Aorta (tissue), 5 donors: Measurements from ENCODE around the gene VSIR. TPM values are rescaled to one million over a fixed set of nuclear protein-coding genes. Genes with fewer than 3 reads are reported as not detected.

Experiments used
- ATAC-seq: fragments of 200-7000 bp; cut with Tn5 transposase; one replicate; pipeline ENCODE4 v1.9.1; 2022; ENCODE audit warnings: moderate library complexity; ENCODE audit not compliant: low FRiP score
- DNase-seq, 2 donors: peaks; one replicate each; pipeline ENCODE4 v3.0.0-alpha.2; 2020
- H3K27ac ChIP-seq, 2 donors: one replicate each; pipeline ENCODE4 v1.5.1; 2013; ENCODE audit warnings: low read length in 2 of 2, mild to moderate bottlenecking in 2 of 2, moderate library complexity in 2 of 2, control low read depth in 1 of 2, inconsistent platforms in 1 of 2, low read depth in 1 of 2
- H3K27me3 ChIP-seq, 2 donors: one replicate each; pipeline ENCODE4 v1.6.1; 2013; ENCODE audit warnings: control low read depth in 1 of 2, low read length in 1 of 2, mild to moderate bottlenecking in 1 of 2, moderate library complexity in 1 of 2; ENCODE audit not compliant: insufficient read depth in 2 of 2, control insufficient read depth in 1 of 2
- H3K36me3 ChIP-seq, 2 donors: one replicate each; pipeline ENCODE4 v1.6.1; 2013; ENCODE audit warnings: control low read depth in 1 of 2, low read length in 1 of 2, mild to moderate bottlenecking in 1 of 2; ENCODE audit not compliant: insufficient read depth in 2 of 2, control insufficient read depth in 1 of 2
- H3K4me1 ChIP-seq, 2 donors: one replicate each; pipeline ENCODE4 v1.6.1; 2013; ENCODE audit warnings: low read length in 2 of 2, control low read depth in 1 of 2, mild to moderate bottlenecking in 1 of 2, moderate library complexity in 1 of 2; ENCODE audit not compliant: insufficient read depth in 2 of 2, control insufficient read depth in 1 of 2
- H3K4me3 ChIP-seq, 2 donors: one replicate each; pipeline ENCODE4 v1.5.1; 2013; ENCODE audit warnings: low read length in 2 of 2, control low read depth in 1 of 2, mild to moderate bottlenecking in 1 of 2
- H3K9me3 ChIP-seq: one replicate; pipeline ENCODE4 v1.6.1; 2013; ENCODE audit warnings: mild to moderate bottlenecking, low read length; ENCODE audit not compliant: control insufficient read depth
- WGBS, 2 donors: extraction: QIAGEN DNeasy Blood & Tissue Kit; methylation state at CpG; one replicate each; pipeline ENCODE4 v1.1.7; 2013; 5-methylcytosine and 5-hydroxymethylcytosine counted together
- intact Hi-C, 2 donors: fragments of 100-400 bp; cut with DNase I; formaldehyde crosslinking; loops; one replicate each; pipeline versions ENCODE4 v1.14.2 to v1.15.0; 2022
- polyA plus RNA-seq, 2 donors: library from polyadenylated mRNA; stranded (reverse); fragments of 200-250 nt; gene quantifications; one replicate each; pipeline ENCODE4 v1.2.3, GENCODE V29; 2013
- total RNA-seq, 2 donors: library from RNA; stranded (reverse); fragmentation: NEBNext Ultra II Directional; extraction: Animal tissue kit (Norgen Biotek cat#: 25700); gene quantifications; one replicate each; pipeline ENCODE4 v1.2.1, GENCODE V29; 2021
- donor health status: healthy with polysubstance abuse.
- donor health status: Bipolar disorder and iron deficiency.
- donor health status: DM: no; HTN: no; CAD: no.
- donor health status: DM: no; HTN: no; CAD: no.
- donor health status: DM: yes; HTN: yes; CAD: no.

VSIR gene
- total and polyA plus RNA-seq, 4 donors, result 44.7 to 123 (median 69.9) TPM

- no peak overlapping the region for H3K27ac ChIP-seq
- H3K27me3 ChIP-seq, result no peaks in the 10 kb centered on the region
- no peak for ATAC-seq
- 79 to 86% methylated on average over 5 of the region's 5 CpGs for WGBS, 2 donors
- H3K4me3 ChIP-seq, result no peak overlapping the region
- no peaks in the 10 kb centered on the region for H3K4me1 ChIP-seq
- no peaks in the 10 kb centered on the region for H3K9me3 ChIP-seq
- peaks cover 3 to 11% of the 10 kb centered on the region in 2 donors for H3K36me3 ChIP-seq
- intact Hi-C loops, result no loop called here
- no peak for DNase-seq
These were observed 22.3 kb downstream of the VSIR start for GRCh38 chr10:71750986-71751385.

- no peak for ATAC-seq
- Histone ChIP-seq H3K4me1 (no peaks in the 10 kb centered on the region), H3K9me3 (no peaks in the 10 kb centered on the region), H3K36me3 (peaks cover 3 to 11% of the 10 kb centered on the region in 2 donors), H3K4me3 (no peak overlapping the region), H3K27me3 (no peaks in the 10 kb centered on the region), H3K27ac (no peak overlapping the region)
- intact Hi-C loops, result no loop called here
- DNase-seq, result no peak
- 87 to 88% methylated on average over 15 of the region's 15 CpGs for WGBS, 2 donors
These were observed 23.0 kb downstream of the VSIR start for GRCh38 chr10:71750124-71750841.

- Histone ChIP-seq H3K27ac (no peak overlapping the region), H3K9me3 (no peaks in the 10 kb centered on the region), H3K27me3 (no peaks in the 10 kb centered on the region), H3K4me1 (no peaks in the 10 kb centered on the region), H3K4me3 (no peak overlapping the region), H3K36me3 (peaks cover 3 to 11% of the 10 kb centered on the region in 2 donors)
- DNase-seq (no peak), ATAC-seq (no peak)
- intact Hi-C loops, result no loop called here
- 93 to 94% methylated on average over 4 of the region's 4 CpGs for WGBS, 2 donors
These were observed 23.9 kb downstream of the VSIR start for GRCh38 chr10:71749396-71749795.

- no peak overlapping the region for H3K4me3 ChIP-seq
- 66 to 68% methylated on average over 15 of the region's 15 CpGs for WGBS, 2 donors
- DNase-seq (peak in 1 of 2 donors; percentile 90), ATAC-seq (peak; percentile 62)
- peaks cover 0 to 11% of the 10 kb centered on the region in 2 donors for H3K36me3 ChIP-seq
- intact Hi-C loops, result no loop called here
- no peaks in the 10 kb centered on the region for H3K9me3 ChIP-seq
- H3K4me1 ChIP-seq, result no peaks in the 10 kb centered on the region
- no peak overlapping the region for H3K27ac ChIP-seq
- no peaks in the 10 kb centered on the region for H3K27me3 ChIP-seq
These were observed 24.6 kb downstream of the VSIR start for GRCh38 chr10:71748671-71749191.

GRCh38 chr10:71747551-71748523 is 25.5 kb downstream of the VSIR start:
- Histone ChIP-seq H3K27ac (no peak overlapping the region), H3K4me3 (no peak overlapping the region), H3K36me3 (peaks cover 0 to 11% of the 10 kb centered on the region in 2 donors), H3K9me3 (no peaks in the 10 kb centered on the region), H3K27me3 (no peaks in the 10 kb centered on the region), H3K4me1 (no peaks in the 10 kb centered on the region)
- ATAC-seq (no peak), DNase-seq (peak in 1 of 2 donors; percentile 76)
- WGBS, 2 donors, result 85 to 87% methylated on average over 14 of the region's 14 CpGs
- intact Hi-C loops, result no loop called here

- peaks cover 4% of the 10 kb centered on the region for H3K9me3 ChIP-seq
- ATAC-seq, result peak; percentile 3
- H3K36me3 ChIP-seq, result peaks cover 0 to 8% of the 10 kb centered on the region in 2 donors
- no peaks in the 10 kb centered on the region for H3K4me1 ChIP-seq
- 66 to 84% methylated on average over 2 of the region's 2 CpGs for WGBS, 2 donors
- DNase-seq, result no peak
- H3K27ac ChIP-seq, result no peak overlapping the region
- intact Hi-C loops, result no loop called here
- no peak overlapping the region for H3K4me3 ChIP-seq
- no peaks in the 10 kb centered on the region for H3K27me3 ChIP-seq
These were observed 26.2 kb downstream of the VSIR start for GRCh38 chr10:71747039-71747531.

GRCh38 chr10:71746344-71747037 is 26.8 kb downstream of the VSIR start:
- Histone ChIP-seq H3K4me3 (no peak overlapping the region), H3K36me3 (peaks cover 0 to 5% of the 10 kb centered on the region in 2 donors), H3K27ac (no peak overlapping the region), H3K4me1 (no peaks in the 10 kb centered on the region), H3K9me3 (peaks cover 4% of the 10 kb centered on the region), H3K27me3 (no peaks in the 10 kb centered on the region)
- DNase-seq (peak in 1 of 2 donors; percentile 74), ATAC-seq (peak; percentile 10)
- WGBS, 2 donors, result 69 to 72% methylated on average over 13 of the region's 13 CpGs
- intact Hi-C loops, result no loop called here

- DNase-seq (no peak), ATAC-seq (no peak)
- Histone ChIP-seq H3K4me3 (no peak overlapping the region), H3K9me3 (peaks cover 4% of the 10 kb centered on the region), H3K27me3 (no peaks in the 10 kb centered on the region), H3K4me1 (no peaks in the 10 kb centered on the region), H3K27ac (no peak overlapping the region), H3K36me3 (peaks cover 0 to 5% of the 10 kb centered on the region in 2 donors)
- intact Hi-C loops, result no loop called here
- WGBS, 2 donors, result 94 to 97% methylated on average over 2 of the region's 2 CpGs
These were observed 27.6 kb downstream of the VSIR start for GRCh38 chr10:71745664-71746250.
